AG04449 (cell line): ENCODE measurements around the gene SNX30.

Experiments used
- CTCF ChIA-PET: fragments of 350-600 bp; formaldehyde crosslinking; extraction: SDS; loops from one replicate; lab custom pipeline; 2021; ENCODE audit warnings: antibody characterized with exemption; lab: Yijun Ruan, JAX
- POLR2A ChIA-PET: fragments of 400-600, 350-600 bp; formaldehyde crosslinking; extraction: SDS; loops from one replicate; lab custom pipeline; 2020; ENCODE audit warnings: antibody characterized with exemption, inconsistent platforms; lab: Yijun Ruan, JAX
- DNase-seq: peaks from one replicate; pipeline ENCODE4 v3.0.0-alpha.2; 2010; ENCODE audit warnings: low read depth, low spot score
- H3K4me3 ChIP-seq: 2 replicates; pipeline ENCODE4 v1.5.1; 2011; ENCODE audit warnings: low read depth, mild to moderate bottlenecking, control low read depth, low read length
- CTCF ChIP-seq: IDR thresholded peaks from one replicate; pipeline ENCODE4 v1.5.1; 2011; ENCODE audit warnings: mild to moderate bottlenecking, moderate library complexity, low read length, control low read depth, inconsistent platforms; ENCODE audit not compliant: insufficient read depth; ENCODE audit errors: missing control alignments

The SNX30 gene

GRCh38 chr9:112856200-112856599 lies 105.6 kb downstream of the SNX30 start:
- DNase-seq = no peak
- ChIA-PET CTCF (interaction anchor here (2.5 to 4.9 kb wide), 2 partner anchors 11 to 47 kb away, joined by 12 to 38 read pairs; no protein-coding TSS in a partner anchor), POLR2A (no interaction called here)
- H3K4me3 ChIP-seq = no peak overlapping the region
- no peak for TF ChIP-seq CTCF

DNA sequence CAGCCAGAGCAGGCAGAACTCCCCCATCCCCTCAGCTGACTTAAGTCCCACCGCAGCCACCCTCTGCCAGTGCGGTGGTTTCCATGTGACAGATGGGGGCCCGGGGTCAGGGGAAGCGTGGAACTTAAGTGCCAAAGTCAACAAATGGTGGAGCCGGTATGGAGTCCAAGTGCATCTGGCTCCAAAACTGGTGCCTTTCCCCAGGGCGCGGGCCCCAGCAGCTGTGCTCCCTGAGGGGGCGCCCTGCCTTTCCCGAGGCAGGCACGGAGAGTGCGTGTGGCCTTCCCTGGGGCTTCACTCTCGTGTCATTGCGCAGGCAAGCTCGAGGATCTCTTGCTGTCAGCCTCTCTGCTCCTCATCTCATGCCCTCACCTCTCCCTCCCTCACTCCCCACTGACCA lies 106.3 kb downstream of the SNX30 start:
- TF ChIP-seq CTCF = no peak
- CTCF ChIA-PET = interaction anchor here (1.5 to 4.9 kb wide), 4 partner anchors 12 to 46 kb away, joined by 3 to 38 read pairs (median 16); no protein-coding TSS in a partner anchor
- no peak for DNase-seq
- H3K4me3 ChIP-seq = no peak overlapping the region
- POLR2A ChIA-PET = no interaction called here

DNA sequence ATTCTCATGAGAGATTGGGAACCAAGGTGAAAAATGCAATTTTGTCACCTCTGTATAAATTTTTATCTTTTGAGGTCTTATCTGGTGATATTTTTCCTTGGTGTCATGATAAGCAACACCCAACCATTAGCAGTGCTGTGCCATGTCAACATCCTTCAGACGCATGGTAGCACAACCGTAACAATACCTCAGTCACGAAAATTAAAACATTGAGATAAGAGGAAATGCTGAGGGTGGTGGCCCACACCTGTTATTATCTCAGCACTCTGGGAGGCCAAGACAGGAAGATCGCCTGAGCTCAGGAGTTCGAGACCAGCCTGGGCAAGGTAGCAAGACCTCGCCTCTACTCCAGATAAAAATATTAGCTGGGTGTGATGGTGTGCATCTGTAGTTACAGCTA lies 107.4 kb downstream of the SNX30 start:
- DNase-seq = no peak
- TF ChIP-seq CTCF = no peak
- CTCF ChIA-PET = interaction anchor here (1.5 to 4.9 kb wide), 3 partner anchors 13 to 45 kb away, joined by 3 to 38 read pairs (median 19); no protein-coding TSS in a partner anchor
- POLR2A ChIA-PET = no interaction called here
- H3K4me3 ChIP-seq = no peak overlapping the region

DNA sequence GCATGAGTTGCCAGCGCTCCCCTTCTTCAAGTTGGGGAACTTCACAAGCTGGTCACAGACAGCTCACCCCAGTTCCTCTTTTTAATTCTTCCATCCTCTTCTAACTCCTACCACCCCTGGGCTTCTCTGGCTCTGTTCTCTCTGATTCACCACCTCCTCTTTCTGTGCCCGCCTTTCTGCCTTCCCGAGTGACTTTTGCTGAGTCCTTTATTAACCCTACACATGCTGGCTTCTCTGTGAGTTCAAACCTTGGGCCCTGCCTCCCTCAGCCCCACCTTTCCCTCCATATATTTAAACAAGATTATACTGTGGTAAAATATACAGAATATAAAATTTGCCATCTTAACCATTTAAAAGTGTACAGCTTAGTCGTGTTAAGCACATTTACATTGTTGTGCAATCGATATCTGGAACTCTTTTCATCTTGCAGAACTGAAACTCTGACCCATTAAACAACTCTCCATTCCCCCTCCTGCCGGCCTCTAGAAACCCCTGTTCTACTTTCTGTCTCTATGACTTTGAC lies 108.1 kb downstream of the SNX30 start:
- CTCF ChIA-PET = interaction anchor here (4.8 to 4.9 kb wide), 2 partner anchors 14 to 44 kb away, joined by 19 to 38 read pairs; no protein-coding TSS in a partner anchor
- no peak for DNase-seq
- no peak for TF ChIP-seq CTCF
- POLR2A ChIA-PET = interaction anchor here (0.5 kb wide), 1 partner anchor 9 kb away, joined by 3 read pairs; no protein-coding TSS in a partner anchor
- H3K4me3 ChIP-seq = no peak overlapping the region

DNA sequence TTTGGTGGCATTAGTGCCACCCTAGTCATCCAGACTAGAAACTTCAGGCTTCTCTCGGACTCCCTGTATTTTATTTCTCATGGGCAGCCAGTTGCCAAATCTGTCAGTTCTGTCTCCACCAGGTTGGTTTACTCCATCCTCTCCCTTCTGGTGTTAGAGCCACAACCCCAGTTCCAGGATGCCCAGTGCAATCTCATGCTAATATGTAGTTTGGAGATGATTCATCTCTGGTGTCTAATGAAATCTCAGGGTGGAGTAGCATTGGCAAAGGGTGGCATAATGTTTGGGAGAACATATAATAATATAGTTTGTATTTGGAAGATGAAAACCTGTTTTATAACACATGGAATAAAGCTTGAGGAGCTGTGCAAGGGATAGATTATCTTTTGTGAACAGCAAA lies 109.9 kb downstream of the SNX30 start:
- no peak for TF ChIP-seq CTCF
- ChIA-PET CTCF (interaction anchor here (1.0 to 4.8 kb wide), 4 partner anchors 15 to 289 kb away, joined by 3 to 19 read pairs (median 6); no protein-coding TSS in a partner anchor), POLR2A (no interaction called here)
- no peak overlapping the region for H3K4me3 ChIP-seq
- no peak for DNase-seq

GRCh38 chr9:112861155-112861554 lies 110.6 kb downstream of the SNX30 start:
- CTCF ChIA-PET = interaction anchor here (0.8 to 4.8 kb wide), 5 partner anchors 16 to 289 kb away, joined by 3 to 19 read pairs (median 3); no protein-coding TSS in a partner anchor
- no peak for DNase-seq
- no peak for TF ChIP-seq CTCF
- POLR2A ChIA-PET = no interaction called here
- H3K4me3 ChIP-seq = no peak overlapping the region
